Measurements from ENCODE around the gene CLASRP. TPM values are rescaled to one million over a fixed set of nuclear protein-coding genes. Genes with fewer than 3 reads are reported as not detected.
"Not testable (repeated sequence)": the region's sequence is repeated elsewhere in the genome, so short reads cannot be mapped to it uniquely, and the experiment has no call there.

Gene CLASRP
- total and polyA plus RNA-seq, 2 experiments from 2014 or later, result 41.7 to 149 TPM

- Histone ChIP-seq H3K36me3 (no peaks in the 10 kb centered on the region), H3K27me3 (no peaks in the 10 kb centered on the region), H3K9me3 (ENCODE audit: low read depth) (no peaks in the 10 kb centered on the region), H3K4me1 (ENCODE audit: low read depth) (peaks cover 8% of the 10 kb centered on the region), H3K4me3 (no peak overlapping the region), H3K27ac (no peak overlapping the region)
- no peak for TF ChIP-seq CTCF (IDR thresholded peaks at IDR 0.05; ENCODE audit: low read depth, low read length)
- DNase-seq (ENCODE audit: low read depth in 1 of 2, low spot score in 1 of 2), result no peak
Observed at GRCh38 chr19:45104658-45105349, 66.0 kb downstream of the CLASRP start.

- H3K27me3 ChIP-seq; H3K36me3 ChIP-seq; H3K4me1 ChIP-seq (ENCODE audit: low read depth); H3K9me3 ChIP-seq (ENCODE audit: low read depth); DNase-seq (ENCODE audit: low read depth in 1 of 2, low spot score in 1 of 2); H3K27ac ChIP-seq; H3K4me3 ChIP-seq: not testable (repeated sequence)
Observed at GRCh38 chr19:45106363-45106762, 67.5 kb downstream of the CLASRP start.

DNA sequence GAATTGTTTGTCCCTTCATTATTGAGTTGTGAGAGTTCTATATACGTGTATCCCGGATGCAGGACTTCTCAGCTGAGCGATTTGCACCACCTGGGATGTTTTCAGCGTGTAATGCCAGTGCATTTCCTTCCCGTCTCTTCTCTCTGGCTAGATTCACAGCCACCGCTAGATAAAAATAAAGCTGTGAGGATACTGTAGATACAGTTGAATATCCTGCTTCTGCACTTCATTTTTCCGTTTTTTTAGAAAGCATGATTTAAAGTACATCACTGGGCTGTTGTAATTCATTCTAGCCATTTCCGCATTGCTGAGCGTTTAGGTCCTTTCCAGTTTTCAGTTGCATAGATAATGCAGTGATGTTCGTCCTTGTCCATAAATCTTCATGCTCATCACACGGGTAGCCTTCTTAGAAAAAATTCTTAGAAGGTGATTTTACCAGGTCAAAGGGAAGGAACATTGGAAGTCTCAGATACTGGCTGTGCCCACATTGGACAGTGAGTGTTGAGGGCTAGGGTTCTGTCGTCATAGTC is 68.8 kb downstream of the CLASRP start:
- TF ChIP-seq CTCF (IDR thresholded peaks at IDR 0.05; ENCODE audit: low read depth, low read length), result no peak
- H3K4me1 ChIP-seq (ENCODE audit: low read depth), result peaks cover 4% of the 10 kb centered on the region
- no peak overlapping the region for H3K4me3 ChIP-seq
- no peaks in the 10 kb centered on the region for H3K9me3 ChIP-seq (ENCODE audit: low read depth)
- no peak for DNase-seq (ENCODE audit: low read depth in 1 of 2, low spot score in 1 of 2)
- no peaks in the 10 kb centered on the region for H3K27me3 ChIP-seq
- H3K27ac ChIP-seq, result no peak overlapping the region
- no peaks in the 10 kb centered on the region for H3K36me3 ChIP-seq

DNA sequence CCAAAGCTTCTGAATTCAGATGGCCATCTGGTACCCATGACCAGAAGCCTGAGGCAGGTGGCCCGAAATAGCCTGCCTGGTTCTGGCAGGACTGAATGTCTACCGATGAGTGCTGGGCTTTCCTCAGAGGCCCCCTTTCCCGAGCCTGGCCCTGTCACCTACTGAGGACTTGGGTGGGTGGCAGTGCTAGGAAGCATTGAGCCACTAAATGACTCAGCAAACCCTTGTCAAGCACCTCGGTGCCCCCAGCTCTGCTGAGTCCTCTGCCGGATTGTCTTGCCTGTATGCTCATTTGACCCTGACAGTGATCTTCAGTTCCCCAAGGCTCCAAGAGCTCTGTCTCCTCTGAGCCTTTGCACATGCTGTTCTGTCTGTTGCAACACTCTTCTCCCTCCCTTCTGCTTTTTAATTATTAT is 72.0 kb downstream of the CLASRP start:
- Histone ChIP-seq H3K4me3 (no peak overlapping the region), H3K27me3 (no peaks in the 10 kb centered on the region), H3K36me3 (no peaks in the 10 kb centered on the region), H3K4me1 (ENCODE audit: low read depth) (no peaks in the 10 kb centered on the region), H3K27ac (no peak overlapping the region), H3K9me3 (ENCODE audit: low read depth) (no peaks in the 10 kb centered on the region)
- no peak for TF ChIP-seq CTCF (IDR thresholded peaks at IDR 0.05; ENCODE audit: low read depth, low read length)
- no peak for DNase-seq (ENCODE audit: low read depth in 1 of 2, low spot score in 1 of 2)

- Histone ChIP-seq H3K36me3 (no peaks in the 10 kb centered on the region), H3K4me1 (ENCODE audit: low read depth) (peaks cover 4% of the 10 kb centered on the region), H3K4me3 (no peak overlapping the region), H3K27ac (no peak overlapping the region), H3K27me3 (no peaks in the 10 kb centered on the region), H3K9me3 (ENCODE audit: low read depth) (no peaks in the 10 kb centered on the region)
- no peak for TF ChIP-seq CTCF (IDR thresholded peaks at IDR 0.05; ENCODE audit: low read depth, low read length)
- no peak for DNase-seq (ENCODE audit: low read depth in 1 of 2, low spot score in 1 of 2)
Observed at GRCh38 chr19:45112111-45112827, 73.4 kb downstream of the CLASRP start.

- peaks cover 9% of the 10 kb centered on the region for H3K4me1 ChIP-seq (ENCODE audit: low read depth)
- no peaks in the 10 kb centered on the region for H3K36me3 ChIP-seq
- no peak for TF ChIP-seq CTCF (IDR thresholded peaks at IDR 0.05; ENCODE audit: low read depth, low read length)
- H3K27me3 ChIP-seq, result no peaks in the 10 kb centered on the region
- no peak overlapping the region for H3K4me3 ChIP-seq
- H3K27ac ChIP-seq, result no peak overlapping the region
- no peak for DNase-seq (ENCODE audit: low read depth in 1 of 2, low spot score in 1 of 2)
- H3K9me3 ChIP-seq (ENCODE audit: low read depth), result no peaks in the 10 kb centered on the region
Observed at GRCh38 chr19:45113628-45114027, 74.8 kb downstream of the CLASRP start.
